ENCODE results near the gene KIF3A.

- TF ChIP-seq POLR2A (IDR thresholded peaks at IDR 0.05; ENCODE audit: low read depth, low read length) (no peak), SPI1 (IDR thresholded peaks at IDR 0.05; ENCODE audit: low read depth, low read length) (no peak)
Observed at GRCh38 chr5:132678735-132679134, 58.6 kb downstream of the KIF3A start.
